Activated CD4-positive, alpha-beta T cell treated with anti-CD3 and anti-CD28 coated beads for 36 hours (primary cell): ENCODE measurements around the gene MGMT. TPM values are rescaled to one million over a fixed set of nuclear protein-coding genes. Genes with fewer than 3 reads are reported as not detected.

Experiments
- ATAC-seq: fragments of 200-7000 bp; cut with Tn5 transposase; one replicate; pipeline ENCODE4 v1.10.0; 2021; ENCODE audit warnings: mild to moderate bottlenecking, moderate library complexity
- CTCF ChIA-PET: fragments of 350-600 bp; sonication (Branson Sonifier 250); formaldehyde crosslinking; loops from one replicate; lab custom pipeline; 2021; ENCODE audit warnings: antibody characterized with exemption; lab: Charles Lee
- POLR2A ChIA-PET: fragments of 350-600 bp; sonication (Branson Sonifier 250); formaldehyde crosslinking; loops from one replicate; lab custom pipeline; 2021; ENCODE audit warnings: antibody characterized with exemption, inconsistent platforms; lab: Charles Lee
- DNase-seq: peaks from one replicate; pipeline ENCODE4 v3.0.0-alpha.2; 2020
- H3K27ac Mint-ChIP-seq: one replicate; pipeline ENCODE4 v1.8.0; 2021; ENCODE audit warnings: mixed read lengths
- H3K27me3 Mint-ChIP-seq: one replicate; pipeline ENCODE4 v1.8.0; 2021; ENCODE audit warnings: mixed read lengths
- H3K36me3 Mint-ChIP-seq: one replicate; pipeline ENCODE4 v1.8.0; 2021; ENCODE audit warnings: low read depth, mixed read lengths
- H3K4me1 Mint-ChIP-seq: one replicate; pipeline ENCODE4 v1.8.0; 2021; ENCODE audit warnings: mixed read lengths
- H3K4me3 Mint-ChIP-seq: one replicate; pipeline ENCODE4 v1.8.0; 2021; ENCODE audit warnings: mild to moderate bottlenecking, moderate library complexity, mixed read lengths
- H3K9me3 Mint-ChIP-seq: one replicate; pipeline ENCODE4 v1.8.0; 2021; ENCODE audit warnings: low read depth, mixed read lengths
- intact Hi-C, 2 experiments: fragments of 100-400 bp; cut with DNase I in 1 of 2; cut with micrococcal nuclease in 1 of 2; formaldehyde crosslinking; loops; one replicate each; pipeline versions ENCODE4 v1.14.2 to v1.15.1; 2022 to 2024; cut with DNase I, micrococcal nuclease
- total RNA-seq, 2 experiments: library from RNA; stranded (reverse); gene quantifications; one replicate each; pipeline ENCODE4 v1.2.3, GENCODE V29; 2021

The MGMT gene
- total RNA-seq, 2 experiments from 2014 or later: 18.0 to 22.8 TPM

DNA sequence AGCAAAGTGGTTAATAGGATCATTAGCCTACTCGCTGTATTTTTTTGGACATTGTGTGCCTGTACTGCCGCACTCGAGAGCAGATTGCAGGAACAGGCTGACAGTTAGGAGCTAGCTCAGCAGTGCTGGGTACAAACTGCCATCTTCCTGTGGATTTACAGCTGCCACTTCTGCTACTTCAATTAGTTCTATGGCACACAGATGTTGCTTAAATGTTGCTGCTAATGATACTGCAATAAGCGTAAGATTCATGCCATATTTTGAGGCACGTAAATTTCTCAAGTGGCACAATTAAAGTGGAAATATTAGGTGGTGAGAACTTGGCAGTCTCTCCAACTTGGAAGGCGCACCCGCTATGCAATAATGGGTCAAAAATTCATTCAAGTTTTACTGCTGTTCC is 325.1 kb downstream of the MGMT start:
- no peak for ATAC-seq
- Mint-ChIP-seq H3K4me3 (no peak overlapping the region), H3K27ac (no peak overlapping the region), H3K36me3 (peaks cover 1% of the 10 kb centered on the region), H3K9me3 (peaks cover 42% of the 10 kb centered on the region), H3K4me1 (no peaks in the 10 kb centered on the region), H3K27me3 (no peaks in the 10 kb centered on the region)
- ChIA-PET CTCF (no interaction called here), POLR2A (no interaction called here)
- no peak for DNase-seq
- intact Hi-C loops: no loop called here

DNA sequence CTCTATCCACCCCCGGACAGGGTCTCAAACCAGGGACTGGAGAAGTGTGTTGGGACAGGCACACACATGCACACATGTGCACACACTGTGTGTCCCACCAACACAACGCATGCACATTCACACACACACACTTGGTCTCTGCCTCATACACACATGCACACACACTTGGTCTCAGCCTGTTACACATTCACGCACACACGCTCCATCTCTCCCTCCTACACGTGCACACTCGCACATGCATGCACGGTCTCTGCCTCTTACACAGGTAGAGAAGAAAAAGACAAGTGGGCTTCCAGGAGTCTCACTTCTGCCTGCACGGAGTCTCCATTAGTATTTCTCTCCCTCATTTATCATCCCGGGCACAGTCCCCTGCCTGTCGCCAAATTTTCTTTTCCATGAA is 325.8 kb downstream of the MGMT start:
- Mint-ChIP-seq H3K4me1 (no peaks in the 10 kb centered on the region), H3K27ac (no peak overlapping the region), H3K27me3 (no peaks in the 10 kb centered on the region), H3K4me3 (no peak overlapping the region), H3K9me3 (peaks cover 37% of the 10 kb centered on the region), H3K36me3 (peaks cover 1% of the 10 kb centered on the region)
- intact Hi-C loops: no loop called here
- CTCF ChIA-PET: interaction anchor here (0.7 kb wide), 1 partner anchor 871 kb away, joined by 3 read pairs; no protein-coding TSS in a partner anchor
- DNase-seq: no peak
- POLR2A ChIA-PET: no interaction called here
- ATAC-seq: no peak

GRCh38 chr10:129793479-129793878 is 326.4 kb downstream of the MGMT start:
- intact Hi-C loops: no loop called here
- ChIA-PET CTCF (interaction anchor here (0.7 kb wide), 1 partner anchor 870 kb away, joined by 3 read pairs; no protein-coding TSS in a partner anchor), POLR2A (no interaction called here)
- peaks cover 1% of the 10 kb centered on the region for H3K36me3 Mint-ChIP-seq
- no peak overlapping the region for H3K27ac Mint-ChIP-seq
- H3K4me3 Mint-ChIP-seq: no peak overlapping the region
- no peaks in the 10 kb centered on the region for H3K4me1 Mint-ChIP-seq
- peaks cover 35% of the 10 kb centered on the region for H3K9me3 Mint-ChIP-seq
- no peaks in the 10 kb centered on the region for H3K27me3 Mint-ChIP-seq
- ATAC-seq (no peak), DNase-seq (no peak)

GRCh38 chr10:129793996-129794395 is 327.0 kb downstream of the MGMT start:
- no peak overlapping the region for H3K4me3 Mint-ChIP-seq
- intact Hi-C loops: no loop called here
- DNase-seq: no peak
- ChIA-PET CTCF (no interaction called here), POLR2A (no interaction called here)
- H3K27ac Mint-ChIP-seq: no peak overlapping the region
- H3K4me1 Mint-ChIP-seq: no peaks in the 10 kb centered on the region
- no peaks in the 10 kb centered on the region for H3K27me3 Mint-ChIP-seq
- peaks cover 37% of the 10 kb centered on the region for H3K9me3 Mint-ChIP-seq
- no peak for ATAC-seq
- H3K36me3 Mint-ChIP-seq: peaks cover 1% of the 10 kb centered on the region

GRCh38 chr10:129796710-129797420 is 329.8 kb downstream of the MGMT start:
- intact Hi-C loops: no loop called here
- DNase-seq (no peak), ATAC-seq (no peak)
- POLR2A ChIA-PET: no interaction called here
- CTCF ChIA-PET: no interaction called here
- Mint-ChIP-seq H3K27ac (no peak overlapping the region), H3K9me3 (peaks cover 24% of the 10 kb centered on the region), H3K36me3 (no peaks in the 10 kb centered on the region), H3K4me3 (no peak overlapping the region), H3K27me3 (no peaks in the 10 kb centered on the region), H3K4me1 (no peaks in the 10 kb centered on the region)

DNA sequence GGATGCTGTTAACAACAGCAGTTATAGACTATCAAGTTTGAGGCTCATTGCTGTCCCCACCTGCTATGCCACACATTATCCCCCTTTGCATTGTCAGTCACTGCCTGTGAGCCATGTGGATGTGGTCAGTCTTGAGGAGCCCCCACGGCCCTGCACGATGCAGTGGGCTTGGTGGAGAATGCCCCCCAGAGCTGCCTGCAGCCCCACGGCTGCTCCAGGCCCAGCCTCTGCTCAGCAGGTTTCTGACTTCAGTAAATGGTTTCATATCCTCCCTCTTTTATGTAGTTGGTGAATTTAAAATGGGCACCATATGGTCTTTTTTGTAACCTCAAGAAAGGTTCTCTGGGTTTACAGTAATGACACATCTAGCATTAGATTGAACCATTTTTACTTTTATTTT is 332.9 kb downstream of the MGMT start:
- Mint-ChIP-seq H3K27ac (no peak overlapping the region), H3K9me3 (peaks cover 22% of the 10 kb centered on the region), H3K36me3 (peaks cover 2% of the 10 kb centered on the region), H3K27me3 (no peaks in the 10 kb centered on the region), H3K4me1 (no peaks in the 10 kb centered on the region), H3K4me3 (no peak overlapping the region)
- intact Hi-C loops: no loop called here
- ChIA-PET POLR2A (no interaction called here), CTCF (interaction anchor here (0.8 kb wide), 1 partner anchor 8 kb away, joined by 4 read pairs; no protein-coding TSS in a partner anchor)
- ATAC-seq: no peak
- DNase-seq: no peak

GRCh38 chr10:129800796-129801340 is 333.8 kb downstream of the MGMT start:
- H3K36me3 Mint-ChIP-seq: peaks cover 2% of the 10 kb centered on the region
- no peak overlapping the region for H3K4me3 Mint-ChIP-seq
- H3K9me3 Mint-ChIP-seq: peaks cover 21% of the 10 kb centered on the region
- H3K27ac Mint-ChIP-seq: no peak overlapping the region
- ChIA-PET POLR2A (no interaction called here), CTCF (no interaction called here)
- DNase-seq: no peak
- no peaks in the 10 kb centered on the region for H3K4me1 Mint-ChIP-seq
- intact Hi-C loops: no loop called here
- no peak for ATAC-seq
- H3K27me3 Mint-ChIP-seq: no peaks in the 10 kb centered on the region

DNA sequence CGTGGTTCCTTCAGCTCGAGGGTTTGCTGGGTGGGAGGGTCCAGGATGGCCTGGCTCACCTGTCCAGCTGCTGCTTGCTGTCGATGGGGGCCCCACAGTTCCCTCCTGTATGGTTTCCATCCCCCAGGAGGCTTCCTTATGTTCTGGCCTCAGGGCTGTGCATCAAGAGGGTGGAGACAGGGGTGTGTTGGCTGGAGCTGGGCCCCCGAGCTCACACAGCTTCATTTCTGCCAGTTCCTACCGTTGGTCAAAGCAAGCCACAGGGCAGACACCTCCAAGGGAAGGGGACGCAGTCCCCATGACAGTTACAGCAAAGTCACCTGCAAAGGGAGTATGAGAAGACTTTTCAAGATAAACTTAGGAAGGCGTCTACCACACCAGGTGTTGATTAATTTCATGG is 340.2 kb downstream of the MGMT start:
- peaks cover 21% of the 10 kb centered on the region for H3K9me3 Mint-ChIP-seq
- ChIA-PET POLR2A (no interaction called here), CTCF (no interaction called here)
- H3K36me3 Mint-ChIP-seq: peaks cover 2% of the 10 kb centered on the region
- no peaks in the 10 kb centered on the region for H3K27me3 Mint-ChIP-seq
- intact Hi-C loops: no loop called here
- no peak overlapping the region for H3K27ac Mint-ChIP-seq
- no peaks in the 10 kb centered on the region for H3K4me1 Mint-ChIP-seq
- no peak for DNase-seq
- ATAC-seq: no peak
- no peak overlapping the region for H3K4me3 Mint-ChIP-seq

DNA sequence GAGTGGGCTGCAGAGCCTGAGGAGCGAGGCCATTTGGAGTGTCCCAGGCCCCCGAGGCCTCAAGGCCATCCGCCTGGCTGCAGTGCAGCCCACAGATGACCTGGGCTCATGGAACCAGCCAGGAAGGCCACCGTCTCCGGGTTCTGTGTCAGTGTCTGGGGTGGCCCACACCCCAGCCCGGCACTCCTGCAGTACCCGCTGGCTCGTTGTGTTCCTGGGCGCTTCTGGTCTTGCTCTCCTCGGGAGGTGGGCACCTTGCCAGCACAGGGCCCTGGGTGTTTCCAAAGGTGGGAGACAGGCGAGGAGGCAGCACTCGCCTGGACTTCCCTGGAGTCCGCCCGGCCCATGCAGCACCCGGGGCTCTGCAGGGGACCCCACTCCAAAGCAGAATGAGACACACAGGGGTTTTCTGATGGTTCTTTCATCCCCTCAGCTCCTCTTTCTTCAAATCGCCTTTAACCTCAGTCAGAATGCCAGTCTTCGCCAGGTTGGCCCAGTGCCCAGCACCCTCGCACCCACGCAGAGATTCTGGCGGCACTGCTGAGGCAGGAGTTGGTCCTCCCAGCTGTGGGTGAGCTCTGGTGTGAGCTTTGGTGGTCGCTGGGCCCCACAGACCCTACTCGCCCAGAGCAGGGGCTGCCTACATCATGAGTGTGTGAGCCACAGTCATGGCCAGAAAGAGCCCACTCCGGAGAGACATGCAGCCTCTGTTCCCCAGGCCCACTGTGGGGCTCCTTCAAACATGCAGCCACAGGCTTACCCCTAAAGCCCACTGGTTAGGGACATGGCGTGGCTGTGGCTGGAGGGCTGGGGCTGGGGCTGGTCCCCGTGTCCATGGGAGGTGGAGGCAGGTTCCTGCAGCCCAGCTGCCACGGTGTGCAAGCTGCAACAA is 341.3 kb downstream of the MGMT start:
- H3K27ac Mint-ChIP-seq: no peak overlapping the region
- no peak for DNase-seq
- no peak for ATAC-seq
- H3K27me3 Mint-ChIP-seq: no peaks in the 10 kb centered on the region
- ChIA-PET POLR2A (interaction anchor here (0.6 kb wide), 1 partner anchor 1550 kb away, joined by 3 read pairs; no protein-coding TSS in a partner anchor), CTCF (interaction anchor here (0.6 kb wide), 1 partner anchor 9 kb away, joined by 4 read pairs; no protein-coding TSS in a partner anchor)
- peaks cover 17% of the 10 kb centered on the region for H3K9me3 Mint-ChIP-seq
- no peak overlapping the region for H3K4me3 Mint-ChIP-seq
- intact Hi-C loops: no loop called here
- H3K36me3 Mint-ChIP-seq: no peaks in the 10 kb centered on the region
- no peaks in the 10 kb centered on the region for H3K4me1 Mint-ChIP-seq

- DNase-seq: no peak
- Mint-ChIP-seq H3K36me3 (no peaks in the 10 kb centered on the region), H3K4me3 (no peak overlapping the region), H3K27me3 (no peaks in the 10 kb centered on the region), H3K4me1 (no peaks in the 10 kb centered on the region), H3K27ac (no peak overlapping the region), H3K9me3 (peaks cover 10% of the 10 kb centered on the region)
- no peak for ATAC-seq
- intact Hi-C loops: no loop called here
- POLR2A ChIA-PET: no interaction called here
- CTCF ChIA-PET: no interaction called here
Observed at GRCh38 chr10:129809431-129809830, 342.4 kb downstream of the MGMT start.

DNA sequence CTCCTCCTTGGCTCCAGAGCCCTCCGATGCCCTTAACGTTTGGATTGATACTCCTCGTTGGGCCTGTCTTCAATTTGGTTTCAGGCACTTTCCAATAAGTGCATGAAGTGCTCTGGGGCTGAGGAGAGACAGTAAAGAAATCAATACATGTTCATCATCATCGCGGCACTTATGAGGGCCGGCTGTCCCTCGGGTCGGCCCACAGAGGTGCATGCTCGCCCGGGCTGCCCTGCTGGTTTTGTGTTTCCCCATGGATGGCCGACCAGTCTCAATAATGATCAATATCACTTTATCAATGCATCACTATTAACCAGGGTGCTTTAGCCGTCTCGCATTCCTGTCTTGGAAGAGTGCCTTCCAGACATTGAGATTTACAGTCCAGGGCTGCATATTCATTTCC is 342.8 kb downstream of the MGMT start:
- intact Hi-C loops: no loop called here

More for the DNA sequence above, 342.8 kb downstream of the MGMT start:
- Mint-ChIP-seq H3K4me3 (no peak overlapping the region), H3K27me3 (no peaks in the 10 kb centered on the region), H3K4me1 (no peaks in the 10 kb centered on the region), H3K36me3 (no peaks in the 10 kb centered on the region), H3K9me3 (peaks cover 8% of the 10 kb centered on the region), H3K27ac (no peak overlapping the region)
- DNase-seq (no peak), ATAC-seq (no peak)
- ChIA-PET POLR2A (no interaction called here), CTCF (no interaction called here)
